Raji (cell line): ENCODE data around the gene PELO.

ENCODE experiments used
- POLR2A ChIP-seq: IDR thresholded peaks from 2 replicates; pipeline ENCODE4 v1.6.1; 2011; ENCODE audit warnings: low read depth, low read length, control low read depth; ENCODE audit not compliant: insufficient read depth

The PELO gene

DNA sequence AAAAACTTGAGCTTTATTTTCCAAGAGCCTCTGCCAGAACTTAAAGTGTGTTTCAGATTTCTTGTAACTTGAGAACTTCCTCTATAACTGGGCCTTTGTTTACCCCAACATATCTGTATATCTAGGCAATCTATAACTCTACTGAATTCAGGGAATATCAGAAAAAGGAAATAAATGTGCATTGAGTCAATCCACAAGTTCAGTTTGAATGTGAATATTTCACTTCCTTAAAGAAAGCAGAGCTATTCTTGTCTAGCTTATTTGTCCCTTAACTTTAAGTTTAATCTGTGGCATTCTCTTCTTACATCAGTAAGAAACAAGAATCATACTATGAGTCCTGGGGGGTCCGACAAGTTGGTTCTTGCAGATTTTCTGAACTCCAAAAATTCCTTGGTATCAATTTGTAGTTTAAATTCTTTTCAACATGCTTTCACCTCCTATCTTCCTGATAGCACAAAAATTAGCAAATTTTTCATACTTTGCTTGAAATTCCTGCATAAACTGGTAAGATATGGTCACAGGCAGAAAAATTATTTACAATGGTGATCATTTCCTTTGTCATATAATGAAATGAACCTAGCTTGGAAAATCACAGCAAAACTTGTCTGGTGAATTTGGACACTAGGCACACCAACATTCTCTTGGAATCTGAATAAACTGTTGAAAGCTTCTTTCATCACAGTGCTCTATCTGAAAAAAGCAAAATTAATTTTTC is 19.8 kb upstream of the PELO start:
- no peak for TF ChIP-seq POLR2A

DNA sequence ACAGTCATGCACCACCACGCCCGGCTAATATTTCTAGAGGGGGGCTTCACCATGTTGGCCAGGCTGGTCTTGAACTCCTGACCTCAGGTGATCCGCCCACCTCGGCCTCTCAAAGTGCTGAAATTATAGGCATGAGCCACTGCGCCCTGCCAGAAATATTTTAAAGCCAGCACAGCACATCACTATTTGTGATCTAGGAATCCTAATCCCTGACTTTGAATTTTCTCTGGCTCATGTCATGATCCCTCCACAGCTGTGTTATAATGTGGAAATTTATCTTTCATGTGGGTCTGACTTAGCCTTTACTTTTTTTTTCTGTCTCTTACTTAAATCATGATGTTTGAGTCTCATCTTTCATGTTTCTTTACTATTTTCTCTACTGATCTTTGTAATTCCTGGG is 18.7 kb upstream of the PELO start:
- no peak for TF ChIP-seq POLR2A

DNA sequence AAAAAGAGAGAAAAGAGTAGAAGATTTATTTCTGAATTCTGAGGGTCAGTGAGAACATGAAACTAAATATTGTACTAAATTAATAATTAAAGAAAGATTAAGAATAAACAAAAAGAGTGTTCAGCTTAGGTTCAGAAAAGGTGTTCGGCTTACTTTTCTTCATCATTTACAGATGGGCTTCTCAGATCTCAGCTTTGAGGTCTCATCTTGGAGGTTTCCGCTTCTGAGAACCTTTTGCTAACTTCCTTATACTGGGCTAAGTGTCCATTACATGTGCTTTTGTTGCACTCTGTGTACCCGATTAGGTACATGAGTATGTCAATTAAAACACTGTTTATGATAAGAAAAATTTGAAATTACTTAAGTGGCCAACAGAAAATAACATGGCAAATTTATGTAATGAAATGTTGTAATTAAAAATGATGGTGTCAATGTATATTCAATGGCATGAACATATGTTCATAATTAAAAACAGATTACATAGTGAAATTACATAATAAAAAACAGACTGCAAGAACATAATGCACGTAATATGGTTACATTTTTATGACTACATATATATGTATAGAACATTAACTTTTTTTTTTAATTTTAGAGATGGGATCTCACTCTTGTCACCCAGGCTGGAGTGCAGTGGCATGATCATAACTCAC is 17.3 kb upstream of the PELO start:
- TF ChIP-seq POLR2A: no peak

DNA sequence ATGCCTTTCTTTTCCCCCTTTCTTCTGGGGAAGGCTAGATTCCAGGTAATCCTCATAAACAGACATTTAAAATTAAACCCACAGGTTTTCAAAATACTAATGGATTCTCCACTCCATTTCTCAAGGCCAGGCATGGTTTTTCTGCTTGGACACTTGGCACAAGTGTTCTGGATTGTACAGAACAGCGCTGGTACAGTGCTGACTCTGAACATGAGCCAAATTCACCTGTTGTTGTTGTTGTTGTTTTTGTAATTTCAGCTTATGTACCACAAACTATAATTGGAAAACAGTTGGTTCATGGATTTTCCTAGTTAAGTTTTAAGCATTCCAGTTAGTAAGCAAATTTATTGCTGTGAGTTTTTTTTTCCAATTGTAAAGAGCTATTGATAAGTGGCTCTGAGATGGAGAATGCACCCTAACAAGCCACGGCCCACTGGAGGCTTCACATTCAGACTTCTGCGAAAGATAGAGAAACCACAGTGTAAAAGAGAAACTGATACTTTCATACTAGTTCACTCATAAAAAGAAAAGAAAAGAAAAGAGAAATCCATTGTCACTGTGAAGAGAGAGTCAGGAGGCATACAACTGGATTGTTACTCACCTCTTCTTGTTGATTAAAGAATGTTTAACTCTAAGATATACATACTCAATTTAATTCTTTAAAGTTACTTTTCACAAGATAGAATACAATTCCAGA is 16.2 kb upstream of the PELO start:
- no peak for TF ChIP-seq POLR2A

DNA sequence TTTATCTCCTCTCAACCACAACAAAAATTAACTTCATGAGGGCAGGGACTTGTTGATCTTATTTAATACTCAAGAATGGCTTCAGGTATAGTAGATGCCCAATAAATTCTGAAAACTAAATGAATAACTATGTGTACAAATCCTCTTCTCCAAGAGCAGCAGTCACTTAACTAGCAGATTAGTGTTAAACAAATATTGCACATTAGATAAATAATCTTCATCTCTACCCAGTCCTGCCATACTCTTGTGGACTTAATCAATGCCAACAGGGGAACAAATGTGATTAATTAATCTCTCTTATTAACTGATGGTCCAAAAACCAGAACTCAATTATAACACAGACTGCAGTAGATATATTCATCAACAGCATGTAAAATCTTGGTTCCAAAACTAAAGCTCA is 15.0 kb upstream of the PELO start:
- TF ChIP-seq POLR2A: no peak

DNA sequence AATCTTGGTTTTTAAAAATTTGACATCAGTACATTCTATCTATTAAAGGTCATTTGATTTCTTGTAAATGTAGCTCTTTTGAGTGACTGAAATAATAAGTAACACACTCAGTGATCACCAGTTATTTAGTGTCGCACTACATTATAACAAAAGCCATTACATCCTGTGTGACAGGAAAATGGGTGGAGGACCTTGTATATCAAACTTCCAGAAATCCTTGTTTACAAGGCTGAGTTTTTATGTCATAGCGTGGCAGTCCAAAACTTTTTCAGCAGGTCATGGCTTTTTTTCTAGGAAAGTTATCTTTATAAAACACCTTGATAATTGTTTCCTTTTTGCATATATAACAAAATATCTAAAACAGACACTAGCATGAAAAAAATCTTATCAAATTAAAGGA is 14.4 kb upstream of the PELO start:
- TF ChIP-seq POLR2A: no peak

DNA sequence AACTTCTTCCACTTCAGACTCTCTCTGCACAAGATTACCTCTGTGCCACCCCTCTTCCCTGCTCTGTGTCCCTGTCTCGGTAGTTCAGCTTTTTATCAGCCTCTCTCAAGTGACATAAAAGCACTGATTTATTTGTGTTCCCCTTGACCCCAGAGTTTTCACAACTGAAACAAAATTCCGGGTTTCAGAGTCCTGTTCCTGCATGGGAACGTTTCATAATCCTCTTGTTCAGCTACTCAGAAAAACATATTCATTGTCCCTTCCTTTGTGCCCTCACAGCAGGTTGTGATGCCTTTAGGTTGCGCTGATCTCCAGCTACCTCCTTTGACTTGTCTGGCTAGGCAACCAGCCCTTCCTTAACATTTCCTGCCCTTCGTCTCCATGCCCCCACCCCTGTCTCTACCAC is 13.7 kb upstream of the PELO start:
- no peak for TF ChIP-seq POLR2A

DNA sequence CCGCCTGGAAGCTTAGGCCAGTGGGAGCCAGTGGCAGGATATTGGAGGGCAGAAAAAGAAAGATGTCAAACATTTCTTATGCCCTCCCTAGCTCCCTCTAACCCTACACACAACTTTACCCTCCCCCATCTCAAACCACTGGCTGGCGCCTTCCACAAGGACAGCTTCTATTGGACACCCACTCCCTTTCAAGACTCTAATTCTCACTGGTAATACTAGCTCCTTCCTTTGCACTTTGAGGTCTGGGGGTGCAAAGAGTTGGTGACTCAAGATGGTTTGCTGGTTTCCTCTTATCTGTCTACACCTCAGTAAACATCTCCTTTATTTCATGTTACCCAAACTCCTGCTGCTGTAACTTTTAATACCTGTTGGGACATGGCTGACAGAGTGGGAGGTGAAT is 11.6 kb upstream of the PELO start:
- TF ChIP-seq POLR2A: no peak

DNA sequence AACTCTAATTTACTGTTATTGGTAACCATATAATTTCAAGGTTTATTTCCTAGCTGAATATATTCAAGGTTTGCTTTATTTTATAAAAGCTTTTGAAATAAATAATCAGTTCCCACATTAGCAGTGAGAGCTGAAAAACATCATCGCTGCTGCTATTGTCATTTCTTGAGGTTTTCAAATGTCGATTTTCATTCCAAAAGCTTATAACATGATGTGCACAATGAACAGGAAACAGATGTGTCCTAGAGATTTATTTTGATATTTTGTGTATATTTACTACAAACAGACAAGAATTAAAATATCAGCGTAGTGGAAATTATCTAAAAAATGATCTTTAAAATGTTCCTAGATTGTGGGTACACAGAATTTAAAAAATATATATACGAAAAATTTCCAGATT is 10.5 kb upstream of the PELO start:
- no peak for TF ChIP-seq POLR2A

DNA sequence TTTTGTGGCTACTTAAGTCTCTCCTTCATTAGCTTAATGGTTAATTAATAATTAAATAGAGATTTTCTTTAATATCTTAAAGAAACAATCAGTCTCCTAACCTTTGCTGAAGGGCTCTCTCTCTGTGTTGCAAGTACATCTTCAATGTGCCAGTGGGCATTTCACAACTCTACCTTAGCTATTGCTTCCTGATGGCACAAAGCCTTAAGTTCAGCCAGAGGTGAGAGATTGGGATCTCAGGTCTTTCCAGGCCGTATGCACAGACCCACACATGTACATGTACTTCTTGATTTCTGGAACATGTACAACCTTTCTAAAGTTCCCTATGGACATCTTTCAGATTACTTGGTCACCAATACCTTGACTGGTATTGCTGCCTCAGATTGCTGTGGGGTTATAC is 8.9 kb upstream of the PELO start:
- no peak for TF ChIP-seq POLR2A

DNA sequence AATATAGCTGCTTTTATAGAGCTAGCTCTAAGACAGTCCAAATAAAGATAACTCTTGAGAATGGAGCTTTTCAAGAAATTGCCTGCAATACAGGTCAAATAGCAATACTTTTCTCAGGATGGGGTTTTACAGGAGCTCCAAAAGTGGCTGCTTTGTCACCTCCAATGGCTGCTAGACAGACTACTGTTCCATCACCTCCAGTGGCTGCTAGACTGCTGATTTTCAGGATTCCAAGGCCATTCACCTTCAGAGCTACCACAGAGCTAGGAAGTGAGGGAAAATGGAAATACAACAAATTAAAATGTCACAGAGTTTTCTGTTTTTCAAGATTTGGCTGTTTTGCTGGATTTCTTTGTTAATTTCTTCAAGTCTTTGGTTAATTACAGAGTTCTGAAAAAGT is 8.5 kb upstream of the PELO start:
- TF ChIP-seq POLR2A: no peak

DNA sequence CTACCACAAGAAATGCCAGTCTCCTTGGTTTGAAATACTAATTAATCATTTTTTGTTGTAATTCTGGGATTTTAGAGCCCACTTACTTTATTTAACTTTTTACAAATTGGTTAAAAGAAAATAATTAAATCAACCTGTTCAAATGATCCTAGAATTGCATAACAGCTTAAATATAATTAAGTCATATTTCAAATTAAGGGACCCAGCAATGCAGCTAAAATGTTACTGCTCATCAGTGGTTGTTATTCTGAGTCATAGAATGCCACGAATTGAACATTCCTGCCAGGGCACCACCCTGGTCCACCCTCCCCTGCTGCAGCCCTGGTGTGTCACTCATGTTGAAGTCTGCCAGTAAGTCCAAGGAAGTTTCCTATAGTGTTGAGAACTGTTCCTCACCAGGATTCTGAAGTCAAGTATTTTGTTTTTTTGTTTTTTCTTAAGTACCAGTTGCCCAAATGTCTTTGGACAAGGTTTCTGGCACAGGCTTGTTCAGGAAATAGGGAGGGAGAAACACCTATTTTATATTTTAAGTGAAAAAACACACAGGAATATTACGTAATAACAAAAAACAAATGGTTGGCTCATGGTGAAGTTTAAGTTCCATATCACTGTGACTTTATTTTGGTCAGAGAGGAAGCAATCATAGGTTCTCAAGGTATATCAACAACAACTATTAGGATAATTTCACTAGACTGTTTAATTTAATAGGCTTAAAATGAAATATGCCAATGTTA is 4.3 kb upstream of the PELO start:
- no peak for TF ChIP-seq POLR2A

DNA sequence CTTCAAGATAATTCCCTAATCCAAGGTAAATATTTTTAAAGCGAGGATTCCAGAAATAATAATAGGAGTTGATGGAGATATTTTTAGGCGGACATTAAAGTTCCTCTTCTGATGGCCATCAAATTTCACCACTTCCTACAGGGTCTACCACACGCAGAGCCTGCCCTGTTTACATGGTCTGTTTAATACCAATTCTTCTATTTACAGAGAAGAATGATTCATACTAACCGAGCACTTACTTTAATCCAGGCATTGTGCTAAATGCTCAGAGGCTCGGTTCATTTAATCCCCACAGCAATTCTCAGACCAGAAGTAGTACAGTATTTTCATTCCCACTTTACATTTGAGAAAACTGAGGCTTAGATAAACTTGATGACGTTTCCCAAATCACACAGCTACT is 3.0 kb upstream of the PELO start:
- no peak for TF ChIP-seq POLR2A

DNA sequence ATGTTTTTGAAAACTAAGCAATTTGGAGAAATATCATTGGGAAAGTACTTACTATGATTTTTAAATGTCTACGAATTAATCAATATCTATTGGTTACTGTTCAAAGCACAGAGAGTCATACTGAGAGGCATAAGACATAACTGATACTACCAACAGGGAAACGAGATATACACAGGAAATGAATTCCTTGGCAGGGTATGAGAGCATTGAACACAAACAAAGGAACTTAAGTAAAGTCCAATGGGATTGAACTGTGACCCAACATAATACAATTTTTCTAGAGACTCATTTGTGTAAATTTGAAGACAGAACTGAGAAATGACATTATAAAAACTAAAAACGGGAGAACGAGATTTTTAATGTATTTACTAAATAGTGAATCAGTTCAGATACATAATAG is 1.3 kb upstream of the PELO start:
- no peak for TF ChIP-seq POLR2A

DNA sequence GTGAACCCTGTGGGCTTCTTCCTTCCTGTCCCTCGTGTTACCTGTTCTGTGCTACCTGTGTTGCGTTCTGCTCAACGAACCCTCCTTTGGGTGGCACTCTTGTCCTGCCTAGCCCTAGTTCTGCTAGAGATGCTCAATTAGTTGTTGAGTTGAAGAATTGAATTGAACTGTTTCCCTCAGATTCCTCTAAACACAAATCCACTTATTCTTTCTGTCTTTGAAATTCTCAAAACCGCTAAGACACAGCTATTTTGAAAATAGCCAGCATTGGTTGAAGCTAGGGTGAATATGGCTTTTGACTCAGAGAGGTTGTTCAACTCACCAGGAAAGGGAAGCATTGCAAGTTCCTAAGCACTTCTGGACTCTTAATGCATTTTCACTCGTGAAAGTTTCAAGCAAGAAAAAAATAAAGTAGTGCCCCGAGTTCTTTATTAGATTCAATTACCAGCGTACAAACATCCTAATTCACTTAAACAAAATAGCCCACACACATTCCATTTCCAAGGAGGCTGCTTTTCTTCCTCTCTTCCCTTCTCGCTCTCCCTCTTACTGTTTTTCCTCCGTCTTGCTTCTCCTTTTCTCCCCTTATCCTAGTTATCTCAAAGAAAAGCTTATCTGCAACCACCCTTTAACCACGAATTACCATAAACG is 642 bp upstream of the PELO start:
- TF ChIP-seq POLR2A: no peak
